MCF 10A (cell line): Measurements from ENCODE around the gene TUBGCP2. TPM values are rescaled to one million over a fixed set of nuclear protein-coding genes. Genes with fewer than 3 reads are reported as not detected.
A peak's percentile ranks its signal among the peaks of the same experiment; 100 is the strongest.

ENCODE experiments used
- BruUV-seq: library from RNA; stranded (reverse); fragments of 400-500 nt; replicated peaks from 2 replicates; lab custom pipeline; 2021; lab: Mats Ljungman, UMichigan
- CTCF ChIA-PET: fragments of 300-600 bp; sonication (Branson Sonifier 250); formaldehyde crosslinking; extraction: SDS; loops from one replicate; lab custom pipeline; 2021; ENCODE audit warnings: antibody characterized with exemption, inconsistent platforms; lab: Yijun Ruan, JAX
- POLR2A ChIA-PET: fragments of 300-600, 350-650 bp; sonication (Branson Sonifier 250); formaldehyde crosslinking; extraction: SDS; loops from one replicate; lab custom pipeline; 2020; ENCODE audit warnings: antibody characterized with exemption, inconsistent platforms; lab: Yijun Ruan, JAX
- DNase-seq: peaks from one replicate; pipeline ENCODE4 v3.0.0-alpha.2; 2018; ENCODE audit not compliant: unreplicated experiment
- H3K27ac Mint-ChIP-seq: one replicate; pipeline ENCODE4 v1.8.0; 2022; ENCODE audit warnings: mild to moderate bottlenecking, low read depth, mixed read lengths; ENCODE audit not compliant: unreplicated experiment
- H3K27me3 Mint-ChIP-seq: one replicate; pipeline ENCODE4 v1.8.0; 2022; ENCODE audit warnings: mixed read lengths; ENCODE audit not compliant: insufficient read depth, unreplicated experiment
- H3K36me3 Mint-ChIP-seq: one replicate; pipeline ENCODE4 v1.8.0; 2022; ENCODE audit warnings: mild to moderate bottlenecking, moderate library complexity, mixed read lengths; ENCODE audit not compliant: insufficient read depth, unreplicated experiment
- H3K4me1 Mint-ChIP-seq: one replicate; pipeline ENCODE4 v1.8.0; 2022; ENCODE audit warnings: mixed read lengths; ENCODE audit not compliant: insufficient read depth, unreplicated experiment
- H3K4me3 Mint-ChIP-seq: one replicate; pipeline ENCODE4 v1.8.0; 2022; ENCODE audit warnings: mild to moderate bottlenecking, moderate library complexity, mixed read lengths; ENCODE audit not compliant: unreplicated experiment
- H3K9me3 Mint-ChIP-seq: one replicate; pipeline ENCODE4 v1.8.0; 2022; ENCODE audit warnings: mixed read lengths; ENCODE audit not compliant: unreplicated experiment
- CTCF ChIP-seq: fragments of 200-600 bp; IDR thresholded peaks from one replicate; pipeline ENCODE4 v1.8.0; 2022; ENCODE audit warnings: antibody characterized with exemption, mild to moderate bottlenecking; ENCODE audit not compliant: unreplicated experiment
- intact Hi-C: fragments of 100-400 bp; cut with micrococcal nuclease; formaldehyde crosslinking; loops from 2 replicates; pipeline ENCODE4 v1.14.1; 2022
- total RNA-seq: library from RNA; stranded (reverse); gene quantifications from 2 replicates; pipeline ENCODE4 v1.2.3, GENCODE V29; 2022

TUBGCP2 gene
- total RNA-seq, 1 experiment from 2014 or later, result 95.9 TPM

DNA sequence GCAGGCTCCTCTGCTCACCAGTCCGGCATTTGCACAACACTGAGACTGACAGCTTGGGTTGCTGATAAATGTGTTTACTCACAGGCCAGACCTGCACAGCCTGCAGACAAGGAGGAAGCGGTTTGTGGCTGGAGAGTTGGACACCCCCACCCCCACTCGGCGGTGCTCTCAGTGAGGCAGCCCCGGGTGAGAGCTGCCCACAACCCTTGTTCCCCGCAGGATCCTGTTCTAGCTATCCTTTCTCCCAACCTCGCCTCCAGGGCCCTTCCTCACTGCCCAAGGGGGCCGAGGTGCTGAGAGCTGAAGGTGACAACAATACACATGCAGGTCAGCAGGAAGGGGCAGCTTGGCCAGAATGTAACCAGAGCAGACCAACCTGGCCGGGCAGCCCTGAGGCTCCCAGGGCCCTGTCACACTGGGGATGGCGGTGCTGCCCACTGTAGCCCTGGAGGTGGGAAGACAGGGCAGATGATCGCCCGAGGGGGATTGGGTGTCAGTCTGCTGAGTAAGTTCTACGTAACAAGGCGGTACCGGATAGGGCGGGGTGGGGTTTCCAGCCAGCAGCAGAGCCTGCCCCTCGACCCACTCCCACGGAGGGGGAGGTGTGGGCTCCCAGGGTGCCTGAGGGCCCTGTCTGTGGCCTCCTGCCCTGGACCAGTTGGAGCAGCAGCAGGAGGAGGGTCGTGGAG is 30.0 kb downstream of the TUBGCP2 start:
- no peaks in the 10 kb centered on the region for H3K27me3 Mint-ChIP-seq
- TSS peak; percentile 26 for BruUV-seq
- ChIA-PET POLR2A (interaction anchor here (0.7 to 4.7 kb wide), 8 partner anchors 11 to 375 kb away, joined by 4 to 45 read pairs (median 6); partner anchors contain the start of genes ECHS1, TUBGCP2 and ZNF511), CTCF (interaction anchor here (0.6 to 2.2 kb wide), 12 partner anchors 8 to 375 kb away, joined by 3 to 15 read pairs (median 4); no protein-coding TSS in a partner anchor)
- intact Hi-C loops, result loop anchor here (1.0 to 2.0 kb wide), 2 partner anchors 20 to 29 kb away; no protein-coding TSS in a partner anchor
- H3K36me3 Mint-ChIP-seq, result peaks cover 33% of the 10 kb centered on the region
- peak; percentile 90 for DNase-seq
- no peak for TF ChIP-seq CTCF
- H3K27ac Mint-ChIP-seq, result peak overlapping the region; percentile 85
- peaks cover 16% of the 10 kb centered on the region for H3K4me1 Mint-ChIP-seq
- no peaks in the 10 kb centered on the region for H3K9me3 Mint-ChIP-seq
- H3K4me3 Mint-ChIP-seq, result peak overlapping the region; percentile 48

GRCh38 chr10:133277993-133278576 is 30.6 kb downstream of the TUBGCP2 start:
- no TSS peak for BruUV-seq
- peak overlapping the region; percentile 48 for H3K4me3 Mint-ChIP-seq
- no peaks in the 10 kb centered on the region for H3K27me3 Mint-ChIP-seq
- H3K27ac Mint-ChIP-seq, result peak overlapping the region; percentile 85
- peak; percentile 64 for DNase-seq
- CTCF ChIA-PET, result interaction anchor here (0.8 to 2.2 kb wide), 9 partner anchors 9 to 374 kb away, joined by 3 to 15 read pairs (median 4); no protein-coding TSS in a partner anchor
- TF ChIP-seq CTCF, result no peak
- intact Hi-C loops, result loop anchor here (1.0 to 2.0 kb wide), 2 partner anchors 19 to 29 kb away; no protein-coding TSS in a partner anchor
- H3K36me3 Mint-ChIP-seq, result peaks cover 29% of the 10 kb centered on the region
- peaks cover 16% of the 10 kb centered on the region for H3K4me1 Mint-ChIP-seq
- POLR2A ChIA-PET, result interaction anchor here (0.7 to 4.7 kb wide), 7 partner anchors 10 to 374 kb away, joined by 4 to 45 read pairs (median 6); partner anchors contain the start of genes TUBGCP2 and ZNF511
- H3K9me3 Mint-ChIP-seq, result no peaks in the 10 kb centered on the region

GRCh38 chr10:133277277-133277992 is 31.2 kb downstream of the TUBGCP2 start:
- H3K27me3 Mint-ChIP-seq, result no peaks in the 10 kb centered on the region
- H3K9me3 Mint-ChIP-seq, result no peaks in the 10 kb centered on the region
- H3K4me3 Mint-ChIP-seq, result no peak overlapping the region
- intact Hi-C loops, result no loop called here
- ChIA-PET POLR2A (interaction anchor here (1.4 to 4.7 kb wide), 5 partner anchors 10 to 374 kb away, joined by 6 to 45 read pairs (median 9); partner anchors contain the start of genes TUBGCP2 and ZNF511), CTCF (interaction anchor here (0.6 to 2.2 kb wide), 7 partner anchors 8 to 207 kb away, joined by 3 to 15 read pairs (median 4); no protein-coding TSS in a partner anchor)
- BruUV-seq, result no TSS peak
- H3K27ac Mint-ChIP-seq, result peak overlapping the region; percentile 85
- TF ChIP-seq CTCF, result no peak
- H3K4me1 Mint-ChIP-seq, result peaks cover 16% of the 10 kb centered on the region
- peaks cover 25% of the 10 kb centered on the region for H3K36me3 Mint-ChIP-seq
- no peak for DNase-seq
